ENCODE results near the gene MAOA.
"Not testable (repeated sequence)": the region's sequence is repeated elsewhere in the genome, so short reads cannot be mapped to it uniquely, and the experiment has no call there.

Gene MAOA

GRCh38 chrX:43661521-43662240 is 5.6 kb downstream of the MAOA start:
- peaks cover 0 to 2% (median 0%) of the 10 kb centered on the region in 5 experiments for H3K27me3 ChIP-seq (replicated peaks in 2 of 5; ENCODE audit: control insufficient read depth in 4 of 5, insufficient read depth in 5 of 5, low read length in 4 of 5)
- H3K27ac ChIP-seq (ENCODE audit: insufficient read depth in 1 of 2, low read depth in 1 of 2, low read length in 2 of 2, poor library complexity in 1 of 2, severe bottlenecking in 2 of 2), result no peak overlapping the region
- peaks cover 0 to 7% (median under 1%) of the 10 kb centered on the region in 4 experiments for H3K4me1 ChIP-seq (ENCODE audit: control extremely low read depth in 1 of 4, control insufficient read depth in 4 of 4, insufficient read depth in 4 of 4, low read length in 3 of 4)
- H3K9me3 ChIP-seq (ENCODE audit: control extremely low read depth in 1 of 5, control insufficient read depth in 4 of 5, insufficient read depth in 2 of 5, low read depth in 1 of 5, low read length in 4 of 5), result no peaks in the 10 kb centered on the region
- POLR2A ChIA-PET, result interaction anchor here (0.5 kb wide), 1 partner anchor 17 kb away, joined by 3 read pairs; no protein-coding TSS in a partner anchor
- WGBS (ENCODE audit: insufficient coverage), result 67% methylated on average over 1 of the region's 4 CpGs
- H3K36me3 ChIP-seq (ENCODE audit: control insufficient read depth in 4 of 4, insufficient read depth in 4 of 4, low read length in 3 of 4), result no peaks in the 10 kb centered on the region
- no peak overlapping the region for H3K4me3 ChIP-seq (ENCODE audit: control insufficient read depth in 1 of 7, extremely low read depth in 1 of 7, insufficient read depth in 4 of 7, low read depth in 2 of 7, low read length in 6 of 7)
- DNase-seq, result peak in 1 of 3 donors; percentile 34
- CTCF ChIA-PET, result interaction anchor here (0.9 kb wide), 1 partner anchor 103 kb away, joined by 3 read pairs; no protein-coding TSS in a partner anchor

- Histone ChIP-seq H3K27me3 (replicated peaks in 2 of 5; ENCODE audit: control insufficient read depth in 4 of 5, insufficient read depth in 5 of 5, low read length in 4 of 5) (peaks cover 0 to 2% (median 0%) of the 10 kb centered on the region in 5 experiments), H3K27ac (ENCODE audit: insufficient read depth in 1 of 2, low read depth in 1 of 2, low read length in 2 of 2, poor library complexity in 1 of 2, severe bottlenecking in 2 of 2) (no peak overlapping the region), H3K9me3 (ENCODE audit: control extremely low read depth in 1 of 5, control insufficient read depth in 4 of 5, insufficient read depth in 2 of 5, low read depth in 1 of 5, low read length in 4 of 5) (no peaks in the 10 kb centered on the region), H3K36me3 (ENCODE audit: control insufficient read depth in 4 of 4, insufficient read depth in 4 of 4, low read length in 3 of 4) (no peaks in the 10 kb centered on the region), H3K4me1 (ENCODE audit: control extremely low read depth in 1 of 4, control insufficient read depth in 4 of 4, insufficient read depth in 4 of 4, low read length in 3 of 4) (peaks cover 0 to 7% (median under 1%) of the 10 kb centered on the region in 4 experiments), H3K4me3 (ENCODE audit: control insufficient read depth in 1 of 7, extremely low read depth in 1 of 7, insufficient read depth in 4 of 7, low read depth in 2 of 7, low read length in 6 of 7) (no peak overlapping the region)
- no peak for DNase-seq
- WGBS (ENCODE audit: insufficient coverage), result 90% methylated on average over 1 of the region's 1 CpG
- CTCF ChIA-PET, result no interaction called here
- POLR2A ChIA-PET, result no interaction called here
These were observed 7.1 kb downstream of the MAOA start for GRCh38 chrX:43663173-43663572.

GRCh38 chrX:43664258-43664657 is 8.2 kb downstream of the MAOA start:
- 90% methylated on average over 2 of the region's 3 CpGs for WGBS (ENCODE audit: insufficient coverage)
- H3K9me3 ChIP-seq (ENCODE audit: control extremely low read depth in 1 of 5, control insufficient read depth in 4 of 5, insufficient read depth in 2 of 5, low read depth in 1 of 5, low read length in 4 of 5), result no peaks in the 10 kb centered on the region
- DNase-seq, result no peak

GRCh38 chrX:43664708-43665107 is 8.6 kb downstream of the MAOA start:
- H3K27me3 ChIP-seq (replicated peaks in 2 of 5; ENCODE audit: control insufficient read depth in 4 of 5, insufficient read depth in 5 of 5, low read length in 4 of 5), result no peaks in the 10 kb centered on the region
- no peaks in the 10 kb centered on the region for H3K9me3 ChIP-seq (ENCODE audit: control extremely low read depth in 1 of 5, control insufficient read depth in 4 of 5, insufficient read depth in 2 of 5, low read depth in 1 of 5, low read length in 4 of 5)
- H3K36me3 ChIP-seq (ENCODE audit: control insufficient read depth in 4 of 4, insufficient read depth in 4 of 4, low read length in 3 of 4), result no peaks in the 10 kb centered on the region
- no peak for DNase-seq
- no peak overlapping the region for H3K4me3 ChIP-seq (ENCODE audit: control insufficient read depth in 1 of 7, extremely low read depth in 1 of 7, insufficient read depth in 4 of 7, low read depth in 2 of 7, low read length in 6 of 7)
- no peak overlapping the region for H3K27ac ChIP-seq (ENCODE audit: insufficient read depth in 1 of 2, low read depth in 1 of 2, low read length in 2 of 2, poor library complexity in 1 of 2, severe bottlenecking in 2 of 2)
- ChIA-PET POLR2A (no interaction called here), CTCF (no interaction called here)
- H3K4me1 ChIP-seq (ENCODE audit: control extremely low read depth in 1 of 4, control insufficient read depth in 4 of 4, insufficient read depth in 4 of 4, low read length in 3 of 4), result peaks cover 0 to 7% (median under 1%) of the 10 kb centered on the region in 4 experiments
- 86% methylated on average over 2 of the region's 3 CpGs for WGBS (ENCODE audit: insufficient coverage)

More at GRCh38 chrX:43664258-43664657, 8.2 kb downstream of the MAOA start:
- CTCF ChIA-PET, result no interaction called here
- POLR2A ChIA-PET, result no interaction called here
- H3K27ac ChIP-seq (ENCODE audit: insufficient read depth in 1 of 2, low read depth in 1 of 2, low read length in 2 of 2, poor library complexity in 1 of 2, severe bottlenecking in 2 of 2), result no peak overlapping the region
- H3K27me3 ChIP-seq (replicated peaks in 2 of 5; ENCODE audit: control insufficient read depth in 4 of 5, insufficient read depth in 5 of 5, low read length in 4 of 5), result no peaks in the 10 kb centered on the region
- peaks cover 0 to 7% (median under 1%) of the 10 kb centered on the region in 4 experiments for H3K4me1 ChIP-seq (ENCODE audit: control extremely low read depth in 1 of 4, control insufficient read depth in 4 of 4, insufficient read depth in 4 of 4, low read length in 3 of 4)
- H3K4me3 ChIP-seq (ENCODE audit: control insufficient read depth in 1 of 7, extremely low read depth in 1 of 7, insufficient read depth in 4 of 7, low read depth in 2 of 7, low read length in 6 of 7), result no peak overlapping the region
- H3K36me3 ChIP-seq (ENCODE audit: control insufficient read depth in 4 of 4, insufficient read depth in 4 of 4, low read length in 3 of 4), result no peaks in the 10 kb centered on the region

GRCh38 chrX:43666311-43666912 is 10.3 kb downstream of the MAOA start:
- H3K27me3 ChIP-seq (replicated peaks in 2 of 5; ENCODE audit: control insufficient read depth in 4 of 5, insufficient read depth in 5 of 5, low read length in 4 of 5), result no peaks in the 10 kb centered on the region
- H3K4me3 ChIP-seq (ENCODE audit: control insufficient read depth in 1 of 7, extremely low read depth in 1 of 7, insufficient read depth in 4 of 7, low read depth in 2 of 7, low read length in 6 of 7), result no peak overlapping the region
- peaks cover 0 to 7% (median under 1%) of the 10 kb centered on the region in 4 experiments for H3K4me1 ChIP-seq (ENCODE audit: control extremely low read depth in 1 of 4, control insufficient read depth in 4 of 4, insufficient read depth in 4 of 4, low read length in 3 of 4)
- CTCF ChIA-PET, result no interaction called here
- no peaks in the 10 kb centered on the region for H3K9me3 ChIP-seq (ENCODE audit: control extremely low read depth in 1 of 5, control insufficient read depth in 4 of 5, insufficient read depth in 2 of 5, low read depth in 1 of 5, low read length in 4 of 5)
- WGBS (ENCODE audit: insufficient coverage), result 81% methylated on average over 2 of the region's 3 CpGs
- no peak overlapping the region for H3K27ac ChIP-seq (ENCODE audit: insufficient read depth in 1 of 2, low read depth in 1 of 2, low read length in 2 of 2, poor library complexity in 1 of 2, severe bottlenecking in 2 of 2)
- no peaks in the 10 kb centered on the region for H3K36me3 ChIP-seq (ENCODE audit: control insufficient read depth in 4 of 4, insufficient read depth in 4 of 4, low read length in 3 of 4)
- peak in 2 of 3 donors; percentile 42 to 54 for DNase-seq
- POLR2A ChIA-PET, result no interaction called here

GRCh38 chrX:43675965-43676628 is 20.0 kb downstream of the MAOA start:
- H3K27ac ChIP-seq (ENCODE audit: insufficient read depth in 1 of 2, low read depth in 1 of 2, low read length in 2 of 2, poor library complexity in 1 of 2, severe bottlenecking in 2 of 2); H3K4me1 ChIP-seq (ENCODE audit: control extremely low read depth in 1 of 4, control insufficient read depth in 4 of 4, insufficient read depth in 4 of 4, low read length in 3 of 4); CTCF ChIA-PET; H3K36me3 ChIP-seq (ENCODE audit: control insufficient read depth in 4 of 4, insufficient read depth in 4 of 4, low read length in 3 of 4); DNase-seq; H3K9me3 ChIP-seq (ENCODE audit: control extremely low read depth in 1 of 5, control insufficient read depth in 4 of 5, insufficient read depth in 2 of 5, low read depth in 1 of 5, low read length in 4 of 5); POLR2A ChIA-PET; H3K4me3 ChIP-seq (ENCODE audit: control insufficient read depth in 1 of 7, extremely low read depth in 1 of 7, insufficient read depth in 4 of 7, low read depth in 2 of 7, low read length in 6 of 7); H3K27me3 ChIP-seq (replicated peaks in 2 of 5; ENCODE audit: control insufficient read depth in 4 of 5, insufficient read depth in 5 of 5, low read length in 4 of 5): not testable (repeated sequence)
- WGBS (ENCODE audit: insufficient coverage), result 93% methylated on average over 14 of the region's 19 CpGs

- ChIA-PET POLR2A (no interaction called here), CTCF (no interaction called here)
- DNase-seq, result peak; percentile 43 to 84 (median 80)
These were observed 21.0 kb downstream of the MAOA start for GRCh38 chrX:43676971-43677572.

More at GRCh38 chrX:43676971-43677572, 21.0 kb downstream of the MAOA start:
- Histone ChIP-seq H3K9me3 (ENCODE audit: control extremely low read depth in 1 of 5, control insufficient read depth in 4 of 5, insufficient read depth in 2 of 5, low read depth in 1 of 5, low read length in 4 of 5) (no peaks in the 10 kb centered on the region), H3K4me1 (ENCODE audit: control extremely low read depth in 1 of 4, control insufficient read depth in 4 of 4, insufficient read depth in 4 of 4, low read length in 3 of 4) (no peaks in the 10 kb centered on the region), H3K27ac (ENCODE audit: insufficient read depth in 1 of 2, low read depth in 1 of 2, low read length in 2 of 2, poor library complexity in 1 of 2, severe bottlenecking in 2 of 2) (no peak overlapping the region), H3K27me3 (replicated peaks in 2 of 5; ENCODE audit: control insufficient read depth in 4 of 5, insufficient read depth in 5 of 5, low read length in 4 of 5) (no peaks in the 10 kb centered on the region), H3K36me3 (ENCODE audit: control insufficient read depth in 4 of 4, insufficient read depth in 4 of 4, low read length in 3 of 4) (no peaks in the 10 kb centered on the region), H3K4me3 (ENCODE audit: control insufficient read depth in 1 of 7, extremely low read depth in 1 of 7, insufficient read depth in 4 of 7, low read depth in 2 of 7, low read length in 6 of 7) (no peak overlapping the region)

Data from common myeloid progenitor, CD34-positive (primary cell).